Measurements from ENCODE around the gene CHST11.

- TF ChIP-seq POLR2A (IDR thresholded peaks at IDR 0.05): no peak
- no peak for TF ChIP-seq CTCF (IDR thresholded peaks at IDR 0.05)
These were observed 4.7 kb upstream of the CHST11 start for GRCh38 chr12:104452087-104452486.
